Stomach (tissue), 4 donors: ENCODE results near the gene EID1.
"Not testable (repeated sequence)": the region's sequence is repeated elsewhere in the genome, so short reads cannot be mapped to it uniquely, and the experiment has no call there.

Experiments
- EP300 ChIP-seq: sonication (generic); formaldehyde crosslinking; IDR thresholded peaks from one replicate; pipeline ENCODE4 v1.6.1; 2017; ENCODE audit warnings: antibody characterized with exemption
- TF ChIP-seq, protein P1 (sequence below), 7 experiments: fragments of 450-650 bp in 4 of 7; fragments of 200-600 bp in 3 of 7; sonication (generic) in 3 of 7; IDR thresholded peaks; one replicate each; pipeline ENCODE4 v1.5.1; 2016 to 2019; ENCODE audit warnings: antibody characterized with exemption in 7 of 7, control low read depth in 2 of 7, mild to moderate bottlenecking in 1 of 7

DNA sequence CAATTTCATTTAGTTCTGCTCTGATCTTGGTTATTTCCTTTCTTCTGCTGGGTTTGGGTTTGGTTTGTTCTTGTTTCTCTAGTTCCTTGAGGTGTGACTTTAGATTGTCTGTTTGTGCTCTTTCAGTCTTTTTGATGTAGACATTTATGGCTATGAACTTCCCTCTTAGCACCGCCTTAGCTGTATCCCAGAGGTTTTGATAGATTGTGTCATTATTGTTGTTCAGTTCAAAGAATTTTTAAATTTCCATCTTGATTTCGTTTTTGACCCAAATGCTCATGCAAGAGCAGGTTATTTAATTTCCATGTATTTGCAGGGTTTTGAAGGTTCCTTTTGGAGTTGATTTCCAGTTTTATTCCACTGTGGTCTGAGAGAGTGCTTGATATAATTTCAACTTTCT, 32.6 kb downstream of the EID1 start:
- TF ChIP-seq EP300: not testable (repeated sequence)
- TF ChIP-seq, protein P1, sequence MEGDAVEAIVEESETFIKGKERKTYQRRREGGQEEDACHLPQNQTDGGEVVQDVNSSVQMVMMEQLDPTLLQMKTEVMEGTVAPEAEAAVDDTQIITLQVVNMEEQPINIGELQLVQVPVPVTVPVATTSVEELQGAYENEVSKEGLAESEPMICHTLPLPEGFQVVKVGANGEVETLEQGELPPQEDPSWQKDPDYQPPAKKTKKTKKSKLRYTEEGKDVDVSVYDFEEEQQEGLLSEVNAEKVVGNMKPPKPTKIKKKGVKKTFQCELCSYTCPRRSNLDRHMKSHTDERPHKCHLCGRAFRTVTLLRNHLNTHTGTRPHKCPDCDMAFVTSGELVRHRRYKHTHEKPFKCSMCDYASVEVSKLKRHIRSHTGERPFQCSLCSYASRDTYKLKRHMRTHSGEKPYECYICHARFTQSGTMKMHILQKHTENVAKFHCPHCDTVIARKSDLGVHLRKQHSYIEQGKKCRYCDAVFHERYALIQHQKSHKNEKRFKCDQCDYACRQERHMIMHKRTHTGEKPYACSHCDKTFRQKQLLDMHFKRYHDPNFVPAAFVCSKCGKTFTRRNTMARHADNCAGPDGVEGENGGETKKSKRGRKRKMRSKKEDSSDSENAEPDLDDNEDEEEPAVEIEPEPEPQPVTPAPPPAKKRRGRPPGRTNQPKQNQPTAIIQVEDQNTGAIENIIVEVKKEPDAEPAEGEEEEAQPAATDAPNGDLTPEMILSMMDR (IDR thresholded peaks at IDR 0.05): not testable (repeated sequence)
